Measurements from ENCODE around the gene GRIA3. TPM values are rescaled to one million over a fixed set of nuclear protein-coding genes. Genes with fewer than 3 reads are reported as not detected.
A peak's percentile ranks its signal among the peaks of the same experiment; 100 is the strongest.

The GRIA3 gene
- total and polyA plus RNA-seq, 2 donors (not counting 1 experiment from before 2014, with no cell fraction given), result 0.52 to 2.3 TPM

DNA sequence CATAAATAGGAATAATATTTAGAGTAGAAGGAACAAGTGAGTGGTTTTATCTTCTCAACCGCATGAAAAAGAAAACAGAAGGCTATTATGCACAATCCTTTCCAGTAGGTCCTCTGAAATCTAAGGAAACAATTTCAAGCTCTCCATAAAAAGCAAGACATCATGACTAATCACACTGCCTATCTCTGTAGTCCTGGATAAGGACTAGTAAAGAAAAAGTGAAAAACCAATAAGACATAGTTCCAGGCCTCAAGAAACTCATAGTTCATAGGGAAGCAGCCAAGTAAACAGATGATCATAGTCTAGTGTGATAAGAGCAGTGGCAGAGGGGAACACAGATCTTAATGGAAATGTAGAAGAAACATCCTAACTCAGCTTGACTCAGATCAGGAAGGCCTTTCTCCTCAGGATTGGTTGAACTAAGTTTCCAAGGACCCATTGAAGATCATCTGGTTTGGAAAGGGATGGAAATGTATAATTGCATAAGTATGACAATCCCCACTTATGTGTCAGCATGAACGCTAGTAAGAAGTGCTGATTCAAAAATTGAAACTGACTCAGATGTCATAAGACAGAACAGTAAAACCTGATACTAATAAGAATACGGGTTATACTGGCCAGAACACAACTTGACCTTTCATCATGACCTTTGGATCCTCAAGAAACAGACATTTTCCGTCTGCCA, 155.3 kb downstream of the GRIA3 start:
- no peak for TF ChIP-seq EZH2 (IDR thresholded peaks at IDR 0.05; ENCODE audit: low read length, missing control alignments)
- peak in 1 of 2 donors; percentile 79 for DNase-seq (ENCODE audit: low read depth in 2 of 2)
- Histone ChIP-seq H3K4me3 (replicated peaks in 1 of 4; ENCODE audit: control extremely low read depth in 1 of 4, insufficient read depth in 1 of 4, low read depth in 3 of 4, low read length in 4 of 4) (no peak overlapping the region), H2AFZ (ENCODE audit: low read length) (no peak overlapping the region), H3K9ac (ENCODE audit: insufficient read depth, low read length) (no peak overlapping the region), H3K4me1 (ENCODE audit: control insufficient read depth, extremely low read depth, insufficient read depth, low read length) (no peaks in the 10 kb centered on the region), H3K27ac (ENCODE audit: insufficient read depth, low read length) (no peak overlapping the region), H3K9me3 (ENCODE audit: control insufficient read depth, insufficient read depth, low read depth, low read length) (no peaks in the 10 kb centered on the region), H4K20me1 (ENCODE audit: control insufficient read depth, extremely low read depth, insufficient read depth, low read length) (no peaks in the 10 kb centered on the region), H3K79me2 (ENCODE audit: control insufficient read depth, insufficient read depth, low read length) (no peaks in the 10 kb centered on the region), H3K4me2 (ENCODE audit: extremely low read depth, insufficient read depth, low read length) (no peak overlapping the region), H3K36me3 (ENCODE audit: control insufficient read depth, insufficient read depth, low read length) (no peaks in the 10 kb centered on the region), H3K27me3 (ENCODE audit: control insufficient read depth, insufficient read depth, low read length) (no peaks in the 10 kb centered on the region)

DNA sequence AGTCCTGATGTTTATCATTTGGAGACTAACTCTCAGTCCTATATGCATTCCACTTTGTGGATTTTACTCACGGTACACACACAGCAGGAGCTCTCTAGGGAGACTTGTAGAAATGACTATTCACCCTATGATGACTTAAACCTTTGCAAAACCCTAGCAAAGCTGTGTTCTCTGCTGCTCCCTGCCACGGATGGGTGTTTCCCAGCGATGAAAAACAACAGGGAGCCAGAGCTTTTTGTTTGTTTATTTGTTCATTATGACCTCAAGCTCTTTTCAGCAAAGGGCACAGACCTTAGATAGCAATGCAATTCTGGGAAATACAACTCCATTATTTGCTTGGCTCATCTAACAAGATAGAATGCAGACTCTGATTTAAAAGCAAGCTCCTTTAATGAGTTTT, 156.6 kb downstream of the GRIA3 start:
- H3K27me3 ChIP-seq (ENCODE audit: control insufficient read depth, insufficient read depth, low read length), result no peaks in the 10 kb centered on the region
- H3K9ac ChIP-seq (ENCODE audit: insufficient read depth, low read length), result no peak overlapping the region
- H3K4me2 ChIP-seq (ENCODE audit: extremely low read depth, insufficient read depth, low read length), result no peak overlapping the region
- TF ChIP-seq, protein P1, sequence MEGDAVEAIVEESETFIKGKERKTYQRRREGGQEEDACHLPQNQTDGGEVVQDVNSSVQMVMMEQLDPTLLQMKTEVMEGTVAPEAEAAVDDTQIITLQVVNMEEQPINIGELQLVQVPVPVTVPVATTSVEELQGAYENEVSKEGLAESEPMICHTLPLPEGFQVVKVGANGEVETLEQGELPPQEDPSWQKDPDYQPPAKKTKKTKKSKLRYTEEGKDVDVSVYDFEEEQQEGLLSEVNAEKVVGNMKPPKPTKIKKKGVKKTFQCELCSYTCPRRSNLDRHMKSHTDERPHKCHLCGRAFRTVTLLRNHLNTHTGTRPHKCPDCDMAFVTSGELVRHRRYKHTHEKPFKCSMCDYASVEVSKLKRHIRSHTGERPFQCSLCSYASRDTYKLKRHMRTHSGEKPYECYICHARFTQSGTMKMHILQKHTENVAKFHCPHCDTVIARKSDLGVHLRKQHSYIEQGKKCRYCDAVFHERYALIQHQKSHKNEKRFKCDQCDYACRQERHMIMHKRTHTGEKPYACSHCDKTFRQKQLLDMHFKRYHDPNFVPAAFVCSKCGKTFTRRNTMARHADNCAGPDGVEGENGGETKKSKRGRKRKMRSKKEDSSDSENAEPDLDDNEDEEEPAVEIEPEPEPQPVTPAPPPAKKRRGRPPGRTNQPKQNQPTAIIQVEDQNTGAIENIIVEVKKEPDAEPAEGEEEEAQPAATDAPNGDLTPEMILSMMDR (conservative IDR thresholded peaks at IDR 0.05 in 1 of 2, IDR thresholded peaks at IDR 0.05 in 1 of 2; ENCODE audit: low read depth in 1 of 2, low read length in 2 of 2), result no peak
- no peak for TF ChIP-seq EZH2 (IDR thresholded peaks at IDR 0.05; ENCODE audit: low read length, missing control alignments)
- H3K36me3 ChIP-seq (ENCODE audit: control insufficient read depth, insufficient read depth, low read length), result no peaks in the 10 kb centered on the region
- no peak overlapping the region for H2AFZ ChIP-seq (ENCODE audit: low read length)
- no peak overlapping the region for H3K4me3 ChIP-seq (replicated peaks in 1 of 4; ENCODE audit: control extremely low read depth in 1 of 4, insufficient read depth in 1 of 4, low read depth in 3 of 4, low read length in 4 of 4)
- H3K9me3 ChIP-seq (ENCODE audit: control insufficient read depth, insufficient read depth, low read depth, low read length), result no peaks in the 10 kb centered on the region
- no peak overlapping the region for H3K27ac ChIP-seq (ENCODE audit: insufficient read depth, low read length)
- H4K20me1 ChIP-seq (ENCODE audit: control insufficient read depth, extremely low read depth, insufficient read depth, low read length), result no peaks in the 10 kb centered on the region
- no peaks in the 10 kb centered on the region for H3K4me1 ChIP-seq (ENCODE audit: control insufficient read depth, extremely low read depth, insufficient read depth, low read length)
- H3K79me2 ChIP-seq (ENCODE audit: control insufficient read depth, insufficient read depth, low read length), result no peaks in the 10 kb centered on the region
- no peak for DNase-seq (ENCODE audit: low read depth in 2 of 2)

DNA sequence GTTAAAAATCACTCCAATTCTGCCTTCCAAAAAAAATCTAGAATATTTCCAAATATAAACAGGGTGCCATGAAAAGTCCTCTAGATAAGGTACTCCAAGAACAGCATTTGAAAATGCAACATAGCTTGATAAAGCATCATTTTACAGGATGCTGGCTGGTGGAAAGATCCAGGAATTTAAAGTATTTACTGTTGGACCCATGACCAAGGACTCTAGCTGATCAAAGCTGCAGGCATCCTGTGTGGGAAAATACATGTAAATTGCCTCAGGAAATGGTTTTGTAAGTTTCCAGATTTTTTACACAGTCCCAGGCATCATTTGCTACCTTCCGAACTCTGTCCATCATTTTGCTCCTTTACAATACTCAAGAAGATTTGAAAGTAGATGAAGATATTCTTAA, 164.4 kb downstream of the GRIA3 start:
- Histone ChIP-seq H3K27me3 (ENCODE audit: control insufficient read depth, insufficient read depth, low read length) (no peaks in the 10 kb centered on the region), H3K4me1 (ENCODE audit: control insufficient read depth, extremely low read depth, insufficient read depth, low read length) (no peaks in the 10 kb centered on the region), H2AFZ (ENCODE audit: low read length) (no peak overlapping the region), H4K20me1 (ENCODE audit: control insufficient read depth, extremely low read depth, insufficient read depth, low read length) (no peaks in the 10 kb centered on the region), H3K4me3 (replicated peaks in 1 of 4; ENCODE audit: control extremely low read depth in 1 of 4, insufficient read depth in 1 of 4, low read depth in 3 of 4, low read length in 4 of 4) (no peak overlapping the region), H3K79me2 (ENCODE audit: control insufficient read depth, insufficient read depth, low read length) (no peaks in the 10 kb centered on the region), H3K9ac (ENCODE audit: insufficient read depth, low read length) (no peak overlapping the region), H3K36me3 (ENCODE audit: control insufficient read depth, insufficient read depth, low read length) (no peaks in the 10 kb centered on the region), H3K27ac (ENCODE audit: insufficient read depth, low read length) (no peak overlapping the region), H3K4me2 (ENCODE audit: extremely low read depth, insufficient read depth, low read length) (no peak overlapping the region), H3K9me3 (ENCODE audit: control insufficient read depth, insufficient read depth, low read depth, low read length) (no peaks in the 10 kb centered on the region)
- TF ChIP-seq, protein P1 (conservative IDR thresholded peaks at IDR 0.05 in 1 of 2, IDR thresholded peaks at IDR 0.05 in 1 of 2; ENCODE audit: low read depth in 1 of 2, low read length in 2 of 2), result no peak
- no peak for TF ChIP-seq EZH2 (IDR thresholded peaks at IDR 0.05; ENCODE audit: low read length, missing control alignments)
- DNase-seq (ENCODE audit: low read depth in 2 of 2), result peak in 1 of 2 donors; percentile 62

All from fibroblast of lung (primary cell).